NCI-H526 treated with DMSO at 0.1 percent for 48 hours (cell line): ENCODE data around the gene VASH1.

ENCODE experiments used
- DNase-seq: peaks from one replicate; lab custom pipeline; 2025; lab: John Stamatoyannopoulos, UW

The VASH1 gene

GRCh38 chr14:76832503-76832988 lies 71.3 kb downstream of the VASH1 start:
- no peak for DNase-seq
